OCI-M2 (cell line): Measurements from ENCODE around the gene C10orf71.

Experiments used
- DNase-seq: peaks from one replicate; lab custom pipeline; 2025; ENCODE audit not compliant: unreplicated experiment; lab: John Stamatoyannopoulos, UW

The C10orf71 gene, protein sequence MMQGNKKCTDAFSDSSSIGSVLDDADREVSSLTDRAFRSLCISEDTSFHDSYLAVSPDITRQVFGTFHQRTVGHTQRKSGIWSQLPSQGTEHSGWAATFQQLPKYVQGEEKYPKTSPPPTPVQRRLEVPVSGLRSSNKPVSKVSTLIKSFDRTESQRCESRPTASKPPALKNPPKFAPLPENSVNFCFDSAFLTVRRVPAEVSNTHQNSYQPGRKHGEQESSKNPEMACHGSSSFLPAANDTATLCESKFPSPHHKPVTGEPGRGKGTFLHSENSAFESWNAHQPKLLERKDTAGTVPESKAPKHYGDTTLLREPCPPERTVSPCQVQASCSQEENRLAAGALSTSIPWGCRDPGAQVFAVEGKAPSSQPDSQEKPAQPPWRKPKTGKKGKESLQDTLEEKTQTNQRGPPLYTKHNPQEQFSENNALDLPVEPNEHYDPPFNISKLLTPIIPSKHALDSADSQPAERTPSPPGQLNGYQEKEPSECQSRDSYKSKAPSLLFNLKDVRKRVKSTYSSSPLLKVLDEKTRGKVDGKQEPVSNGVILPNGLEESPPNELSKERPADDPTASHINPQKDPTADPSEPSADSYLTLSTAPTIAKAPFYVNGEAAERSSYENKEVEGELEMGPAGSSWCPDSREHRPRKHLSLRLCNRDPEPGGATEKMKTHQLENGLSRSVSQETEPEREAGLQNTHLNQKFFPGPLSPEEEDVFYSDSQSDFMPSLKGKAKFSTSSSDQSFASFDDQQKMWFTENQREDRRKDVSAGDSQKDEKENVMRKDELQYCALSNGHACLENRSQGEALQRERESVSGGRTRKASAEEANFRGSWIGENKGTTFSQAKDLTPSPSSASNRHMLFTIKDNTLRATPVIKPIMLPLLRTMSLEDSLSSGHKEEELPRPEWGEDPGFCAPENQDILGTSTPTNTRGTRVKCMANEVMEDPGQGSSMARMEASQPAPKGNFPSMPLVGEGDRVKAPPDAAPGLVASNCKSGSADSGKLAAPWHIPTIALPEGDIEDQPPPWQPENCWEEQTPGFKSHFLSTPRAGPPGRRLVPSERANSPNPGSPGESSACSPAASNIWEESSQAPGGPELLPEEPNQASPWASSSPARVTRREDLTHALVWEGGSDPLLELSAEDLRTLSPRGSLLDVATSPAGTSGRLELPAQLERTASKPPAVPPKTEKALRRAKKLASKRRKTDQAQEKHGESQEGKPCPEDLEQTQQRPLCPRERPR (N-terminal part only)

DNA sequence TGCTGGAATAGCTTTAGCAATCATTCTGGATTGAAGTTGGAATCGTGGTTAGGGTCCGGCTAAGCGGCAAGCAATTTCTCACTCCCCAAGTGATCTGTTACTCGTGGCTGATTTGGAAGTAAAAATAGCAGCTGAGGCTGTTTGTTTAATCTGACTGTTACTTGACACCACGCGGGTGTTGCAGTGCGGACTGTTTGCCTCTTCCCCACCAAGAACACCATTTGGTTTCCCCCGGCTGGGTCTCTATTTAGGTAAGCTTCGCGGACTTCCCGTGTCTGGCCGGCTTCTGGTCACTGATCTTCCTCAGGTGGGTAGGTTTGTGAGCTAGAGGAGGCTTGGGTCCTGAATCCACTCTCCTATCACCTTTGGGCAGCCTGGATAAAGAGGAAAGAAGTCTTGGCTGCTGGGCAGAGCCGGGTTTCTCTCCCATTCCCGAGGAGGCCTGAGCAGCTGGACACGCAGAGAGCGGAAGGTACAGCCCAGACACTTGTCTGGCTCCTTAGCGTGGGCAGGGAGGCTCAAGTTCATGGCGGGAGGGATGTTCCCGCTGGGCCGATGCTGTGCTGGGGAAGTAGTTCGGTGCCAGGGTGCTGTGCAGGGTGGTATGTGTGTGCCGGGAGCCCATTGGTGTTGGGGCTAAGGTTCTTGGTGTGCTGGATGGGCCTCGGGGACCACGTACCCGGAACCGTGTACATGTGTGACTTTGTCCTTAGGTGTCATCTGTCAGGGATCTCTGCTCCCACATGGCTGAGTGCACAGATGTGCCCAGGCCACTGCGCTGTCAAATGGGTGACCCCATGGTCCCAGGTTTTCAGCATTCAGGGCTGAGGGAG lies at the start of gene C10orf71:
TSS of gene C10orf71 (plus strand) at position 188 of the 833 bp plus-strand sequence. CDS start 23,376 bp downstream, outside the sequence.
- DNase-seq = no peak

DNA sequence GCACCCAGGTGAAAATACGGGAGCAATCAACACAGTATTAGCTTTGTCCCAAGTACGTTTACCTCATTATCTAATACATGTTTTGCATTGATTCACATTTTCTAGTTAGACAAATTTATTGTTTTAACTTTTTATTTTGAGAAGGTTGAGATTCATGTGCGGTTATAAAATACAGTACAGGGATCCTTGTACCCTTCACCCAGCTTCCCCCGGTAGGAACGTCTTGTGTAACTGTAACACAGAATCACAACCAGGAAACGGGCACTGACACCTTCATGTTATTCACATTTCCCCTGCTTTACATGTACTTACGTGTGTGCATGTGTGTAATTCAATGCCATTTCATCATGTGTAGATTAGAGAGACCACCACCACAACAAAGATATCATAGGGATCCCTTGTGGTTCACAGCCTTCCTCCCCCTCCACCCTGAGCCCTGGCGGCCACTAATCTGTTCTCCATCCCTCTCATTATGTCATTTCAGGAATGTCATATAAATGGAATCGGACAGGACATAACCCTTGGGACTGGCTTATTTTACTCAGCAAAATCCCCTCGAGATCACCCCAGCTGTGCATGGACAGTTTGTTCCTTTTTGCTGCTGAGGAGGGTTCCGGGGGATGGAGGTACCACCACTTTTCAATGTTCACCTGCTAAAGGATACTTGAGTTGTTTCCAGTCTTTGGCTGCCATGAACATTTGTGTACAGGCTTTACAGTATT lies 46.5 kb upstream of the C10orf71 start:
- no peak for DNase-seq

DNA sequence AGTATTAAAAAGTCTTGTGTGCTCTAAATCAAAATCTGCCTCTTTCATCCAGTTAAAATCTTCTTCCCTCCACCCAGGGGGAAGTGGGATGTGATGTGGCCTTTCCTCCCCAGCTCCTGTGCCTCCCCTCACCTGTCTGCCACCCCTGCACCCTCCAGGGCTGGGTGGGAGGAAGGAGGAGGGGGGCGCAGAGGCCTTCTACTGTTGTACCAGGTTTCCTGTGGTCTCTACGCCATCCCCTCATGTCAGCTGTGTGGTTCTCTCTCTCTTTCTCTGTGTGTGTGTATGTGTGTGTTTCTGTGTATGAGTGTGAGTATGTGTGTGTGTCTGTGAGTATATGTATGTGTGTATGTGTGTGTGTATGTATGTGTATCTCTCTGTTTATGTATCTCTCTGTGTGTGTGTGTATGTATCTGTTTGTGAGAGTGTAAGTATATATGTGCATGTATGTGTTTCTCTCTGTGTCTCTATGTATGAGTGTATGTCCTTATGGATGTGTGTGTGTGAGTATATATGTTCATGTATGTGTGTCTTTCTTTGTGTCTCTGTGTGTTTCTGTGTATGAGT lies 45.5 kb upstream of the C10orf71 start:
- DNase-seq = no peak

DNA sequence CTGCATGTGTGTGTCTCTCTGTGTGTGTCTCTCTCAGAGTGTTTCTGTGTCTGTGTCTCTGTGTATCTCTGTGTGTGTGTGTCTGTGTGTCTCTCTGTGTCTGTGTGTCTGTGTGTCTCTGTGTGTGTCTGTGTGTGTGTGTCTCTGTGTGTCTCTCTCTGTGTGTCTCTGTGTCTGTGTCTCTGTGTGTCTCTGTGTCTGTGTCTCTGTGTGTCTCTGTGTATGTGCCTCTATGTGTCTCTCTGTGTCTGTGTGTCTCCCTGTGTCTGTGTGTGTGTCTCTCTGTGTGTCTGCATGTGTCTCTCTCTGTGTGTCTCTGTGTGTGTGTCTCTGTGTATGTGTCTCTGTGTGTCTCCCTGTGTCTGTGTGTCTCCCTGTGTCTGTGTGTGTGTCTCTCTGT lies 44.8 kb upstream of the C10orf71 start:
- DNase-seq = no peak

DNA sequence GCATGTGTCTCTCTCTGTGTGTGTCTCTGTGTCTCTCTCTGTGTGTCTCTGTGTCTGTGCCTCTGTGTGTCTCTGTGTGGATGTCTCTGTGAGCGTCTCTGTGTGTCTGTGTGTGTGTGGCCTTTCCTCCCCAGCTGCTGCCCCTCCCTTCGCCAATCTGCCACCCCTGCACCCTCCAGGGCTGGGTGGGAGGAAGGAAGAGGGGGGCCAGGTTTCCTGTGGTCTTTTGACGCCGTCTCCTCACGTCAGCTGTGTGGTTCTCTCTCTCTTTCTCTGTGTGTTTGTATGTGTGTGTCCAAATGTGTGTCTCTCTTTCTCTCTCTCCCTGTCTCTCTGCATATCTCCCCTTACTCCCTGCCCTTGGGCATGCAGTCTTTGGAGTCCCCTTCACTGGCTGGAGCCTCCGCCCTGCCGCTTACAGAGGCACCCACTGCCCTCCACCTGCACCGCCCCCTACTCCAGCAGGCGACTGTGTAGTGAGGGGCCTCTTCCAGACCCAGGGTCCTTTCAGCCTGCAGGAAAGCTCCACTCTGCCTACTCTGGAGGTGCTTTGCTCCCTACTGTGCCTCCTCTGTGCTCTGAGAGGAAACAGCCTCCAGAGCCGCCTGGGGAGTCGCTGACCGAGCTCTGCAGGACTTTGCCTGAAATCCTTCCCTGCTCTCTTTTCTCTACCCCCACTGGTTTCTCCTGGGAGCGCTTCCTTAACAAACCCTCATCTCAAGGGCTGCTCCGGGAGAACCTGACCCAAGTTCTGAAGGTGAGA lies 44.2 kb upstream of the C10orf71 start:
- DNase-seq = no peak

DNA sequence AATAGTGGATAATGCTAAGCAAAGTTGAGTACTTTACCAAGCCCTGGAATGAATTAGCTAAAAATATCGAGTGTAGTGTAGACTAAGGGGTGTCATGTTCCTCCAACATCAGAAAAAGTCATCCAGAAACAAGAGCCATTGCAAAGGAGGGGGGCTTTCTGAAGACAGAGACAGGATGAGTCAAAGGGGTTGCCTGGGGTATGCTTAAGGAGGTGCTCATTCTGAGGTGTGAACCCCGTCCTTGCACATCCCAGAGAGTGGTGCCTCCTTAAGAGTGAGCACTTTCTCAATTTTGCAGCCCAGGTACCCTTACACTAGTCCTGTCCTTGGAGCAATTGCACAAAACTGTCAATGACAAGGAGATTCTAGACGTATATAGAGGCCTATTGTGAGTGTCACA lies 43.1 kb upstream of the C10orf71 start:
- DNase-seq = no peak

DNA sequence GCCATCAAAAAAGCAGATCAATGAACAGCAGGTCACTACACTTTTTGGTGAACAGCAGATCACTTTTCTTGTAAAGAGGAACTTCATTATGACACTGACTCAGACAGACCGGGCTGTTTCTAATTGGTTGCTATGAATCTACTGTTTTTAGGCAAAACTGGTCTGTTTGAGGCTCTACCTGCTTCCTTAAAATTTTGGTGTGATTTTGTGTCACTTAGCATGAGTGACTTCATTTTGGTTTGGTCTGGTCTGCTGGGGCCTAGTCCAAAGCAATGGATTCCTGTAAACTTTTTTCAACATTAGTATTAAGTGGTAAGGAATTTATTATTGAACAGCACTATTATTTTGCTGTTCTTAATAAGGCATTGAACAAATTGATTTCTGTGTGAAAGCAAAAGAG lies 41.8 kb upstream of the C10orf71 start:
- DNase-seq = no peak

DNA sequence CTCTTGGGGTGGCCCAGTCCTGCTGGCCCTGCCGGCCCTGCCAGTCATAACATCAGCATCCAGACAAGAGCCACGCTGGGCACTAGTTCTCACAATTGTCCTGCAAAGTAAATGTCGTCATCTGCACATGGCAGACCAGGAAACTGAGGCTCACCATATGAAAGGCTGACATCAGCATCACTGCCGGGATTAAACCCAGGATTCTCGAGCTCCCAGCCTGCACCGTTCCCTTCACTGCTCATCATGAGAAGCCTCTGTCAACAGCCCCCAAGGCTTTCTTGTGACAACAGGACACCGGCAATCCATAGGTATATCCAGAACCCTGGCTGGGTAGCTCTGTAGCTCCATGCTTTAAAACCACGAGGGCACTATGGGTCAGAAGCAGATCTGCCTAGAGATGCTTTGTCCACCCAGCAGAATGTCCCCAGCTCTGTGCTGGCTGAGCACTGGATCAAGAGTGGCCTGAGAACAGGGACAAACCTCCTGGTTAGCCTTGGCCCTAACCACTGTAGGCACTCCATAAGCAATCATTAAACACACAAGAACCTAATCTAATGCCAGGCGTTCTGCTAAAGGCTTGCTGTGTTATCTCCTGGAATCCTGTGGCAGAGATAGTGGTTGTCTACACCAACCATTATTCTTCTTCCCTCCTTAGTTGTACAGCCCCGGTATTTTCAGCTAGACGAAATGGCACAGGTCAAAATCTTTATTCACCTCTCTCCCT lies 41.2 kb upstream of the C10orf71 start:
- no peak for DNase-seq

DNA sequence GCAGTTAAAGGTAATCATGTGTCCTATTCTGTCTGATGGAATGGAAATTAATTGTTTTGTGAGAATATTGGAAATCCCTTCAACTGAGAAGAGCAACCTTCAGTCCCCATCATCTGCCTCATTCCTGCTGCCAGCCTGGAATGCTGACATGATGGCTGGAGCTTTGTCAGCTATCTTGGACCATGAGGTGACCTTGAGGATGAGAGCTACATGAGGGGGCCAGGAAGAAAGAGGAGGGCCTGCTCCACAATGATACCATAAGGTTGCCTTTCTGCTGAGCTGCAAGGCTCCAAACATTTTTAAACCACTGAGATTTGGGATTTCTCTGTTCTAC lies 40.7 kb upstream of the C10orf71 start:
- no peak for DNase-seq

DNA sequence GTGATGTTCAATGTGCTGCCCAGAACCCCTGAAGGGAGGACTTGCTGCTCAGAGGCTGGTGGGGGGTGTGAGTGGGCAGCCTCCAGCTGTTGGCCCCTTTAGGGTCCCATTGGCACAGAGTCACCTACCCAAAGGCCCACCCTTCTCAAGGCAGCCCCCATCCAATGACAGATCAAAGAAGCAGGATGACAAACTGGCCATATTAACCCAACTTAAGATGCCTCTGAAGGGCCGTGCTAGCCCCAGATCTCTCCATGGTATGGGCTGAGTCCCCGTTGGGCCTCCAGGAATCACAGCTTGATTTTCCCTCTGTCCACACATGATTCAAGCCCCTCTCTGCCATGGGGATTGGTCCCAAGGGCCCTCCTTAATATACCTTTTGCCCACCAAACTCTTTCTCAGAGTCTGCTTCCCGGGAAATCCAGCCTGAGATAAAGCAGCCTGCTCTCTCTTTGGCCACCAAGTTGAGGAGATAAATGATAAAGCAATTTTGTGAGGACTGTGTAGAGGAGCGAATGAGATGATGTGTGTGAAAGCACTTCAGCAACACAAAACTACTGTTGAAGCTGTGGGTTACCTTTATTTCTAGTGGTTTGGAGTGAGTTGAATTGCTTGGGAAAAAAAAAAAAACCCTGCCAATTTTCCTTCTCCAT lies 38.2 kb upstream of the C10orf71 start:
- DNase-seq = no peak

DNA sequence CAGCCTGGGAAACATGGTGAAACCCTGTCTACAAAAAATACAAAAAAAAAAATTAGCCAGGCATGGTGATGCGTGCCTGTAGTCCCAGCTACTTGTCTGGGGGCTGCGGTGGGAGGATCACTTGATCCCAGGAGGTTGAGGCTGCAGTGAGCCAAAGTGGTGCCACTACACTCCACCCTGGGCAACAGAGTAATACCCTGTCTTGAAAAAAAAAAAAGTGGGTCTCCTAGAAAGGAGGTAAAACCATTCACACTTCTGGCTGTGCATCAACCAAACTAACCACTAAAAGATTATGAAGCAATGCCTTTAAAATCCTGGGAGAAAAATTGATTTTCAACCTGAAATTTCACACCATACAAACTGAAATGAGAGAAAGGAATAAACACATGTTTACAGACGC lies 35.4 kb upstream of the C10orf71 start:
- no peak for DNase-seq

DNA sequence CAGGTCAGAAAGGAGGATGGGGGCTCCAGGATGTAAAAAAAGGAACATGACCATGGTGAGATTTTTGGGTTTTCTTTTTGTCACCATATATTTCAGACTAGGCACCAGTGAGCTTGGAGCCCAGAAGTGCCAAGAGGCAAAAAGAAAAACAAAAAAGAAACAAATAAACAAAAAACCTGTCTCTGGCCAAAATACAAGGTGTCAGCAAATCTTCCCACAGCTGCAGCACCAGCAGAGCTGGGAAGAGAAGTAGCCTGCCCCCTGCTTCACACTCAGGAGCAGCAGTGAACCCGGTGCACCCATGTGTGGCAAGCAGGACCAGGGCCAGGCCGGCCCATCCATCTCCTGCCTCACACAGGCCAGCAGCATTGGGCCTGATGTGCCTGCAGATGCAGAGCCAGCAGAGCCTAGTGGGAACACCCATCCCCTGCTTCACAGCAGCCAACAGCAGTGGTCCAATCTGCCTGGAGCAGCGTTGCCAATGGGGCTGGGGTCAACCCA lies 34.7 kb upstream of the C10orf71 start:
- no peak for DNase-seq

DNA sequence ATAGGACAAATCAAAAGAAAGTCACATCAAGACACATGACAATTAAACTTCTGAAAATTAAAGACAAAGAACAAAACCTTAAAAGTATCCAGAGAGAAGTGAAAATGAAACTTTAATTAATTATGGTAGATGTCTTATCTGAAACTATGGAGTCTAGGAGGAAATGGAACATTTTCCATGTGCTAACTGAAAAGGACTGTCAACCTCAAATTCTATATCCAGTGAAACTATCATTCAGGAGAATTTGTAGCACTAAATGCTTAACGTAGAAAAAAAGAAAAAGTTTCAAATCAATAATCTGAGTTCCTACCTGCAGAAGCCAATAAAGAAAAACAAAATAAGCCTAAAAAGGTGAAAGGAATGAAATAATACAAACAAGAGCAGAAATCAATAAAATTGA lies 33.1 kb upstream of the C10orf71 start:
- no peak for DNase-seq

DNA sequence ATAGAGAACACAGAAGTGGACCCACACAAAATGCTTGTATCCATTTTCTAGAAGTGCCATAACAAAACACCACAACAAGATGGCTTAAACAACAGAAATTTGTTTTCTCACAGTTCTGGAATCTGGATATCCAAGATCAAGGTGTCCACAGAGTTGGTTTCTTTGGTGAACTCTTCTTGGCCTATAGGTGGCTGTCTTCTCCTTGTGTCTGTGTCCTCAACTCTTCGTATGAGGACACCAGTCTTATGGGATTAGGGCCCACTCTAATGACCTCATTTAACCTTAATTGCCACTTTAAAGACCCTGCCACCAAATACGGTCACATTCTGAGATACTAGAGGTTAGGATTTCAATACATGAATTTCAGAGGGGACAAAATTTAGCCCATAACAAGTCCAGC lies 30.8 kb upstream of the C10orf71 start:
- DNase-seq = no peak

DNA sequence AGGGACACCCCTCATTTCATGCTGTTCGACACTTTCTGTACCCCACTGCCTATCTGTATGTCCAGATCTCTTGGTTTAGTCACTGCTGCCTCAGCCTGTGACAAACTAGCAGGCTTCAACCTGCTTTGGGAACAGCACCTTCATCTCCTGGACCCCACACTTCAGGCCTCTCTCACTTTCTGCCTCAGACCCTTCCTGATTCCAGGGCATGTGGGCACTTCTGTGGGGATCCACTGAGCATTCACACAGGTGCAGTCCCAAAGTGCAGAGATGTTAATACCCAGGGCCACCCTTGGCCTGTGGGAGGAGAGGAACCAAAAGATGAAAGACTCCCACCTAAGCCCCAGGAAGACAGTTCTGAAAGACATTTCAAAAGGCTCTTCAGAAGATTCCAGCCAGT lies 29.4 kb upstream of the C10orf71 start:
- DNase-seq = no peak

DNA sequence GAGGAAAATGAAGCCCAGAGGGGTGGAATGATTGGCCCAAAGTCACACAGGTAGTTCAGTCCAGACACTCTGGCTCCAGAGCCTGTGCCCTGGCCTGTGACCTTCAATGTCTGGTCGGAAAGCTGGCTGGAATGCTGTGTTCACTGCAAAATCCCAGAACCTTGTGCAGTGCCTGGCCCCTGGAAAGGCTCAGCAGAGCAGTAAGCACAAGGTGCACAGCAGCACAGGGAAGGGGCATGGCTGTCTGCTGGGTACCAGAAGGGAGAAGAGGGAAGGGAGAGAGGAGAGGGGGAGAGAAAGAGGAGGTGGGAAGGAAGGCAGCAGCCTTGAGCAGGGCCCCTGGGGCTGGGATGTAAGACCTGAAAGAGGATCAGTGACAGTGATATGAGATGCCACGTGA lies 28.4 kb upstream of the C10orf71 start:
- no peak for DNase-seq

DNA sequence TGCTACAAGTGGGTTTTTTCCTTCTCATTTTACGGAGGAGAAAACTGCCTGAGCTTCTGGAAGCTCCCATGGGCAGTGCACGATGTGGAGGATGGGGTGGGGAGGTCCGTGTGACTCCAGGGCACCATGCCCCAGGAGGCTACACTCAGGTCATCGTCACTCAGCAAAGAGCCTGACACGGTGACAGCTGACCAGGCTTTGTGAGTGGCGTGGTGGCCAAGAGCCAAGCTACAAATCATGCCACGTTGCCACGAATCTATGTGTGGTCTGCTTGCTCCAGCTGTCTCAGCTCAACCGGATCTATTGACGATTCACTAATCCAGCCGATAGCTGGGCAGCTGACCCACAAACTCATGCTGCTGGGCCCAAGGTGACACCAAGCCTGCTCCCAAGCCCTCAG lies 27.6 kb upstream of the C10orf71 start:
- DNase-seq = no peak
